Measurements from ENCODE around the gene ITM2C.

DNA sequence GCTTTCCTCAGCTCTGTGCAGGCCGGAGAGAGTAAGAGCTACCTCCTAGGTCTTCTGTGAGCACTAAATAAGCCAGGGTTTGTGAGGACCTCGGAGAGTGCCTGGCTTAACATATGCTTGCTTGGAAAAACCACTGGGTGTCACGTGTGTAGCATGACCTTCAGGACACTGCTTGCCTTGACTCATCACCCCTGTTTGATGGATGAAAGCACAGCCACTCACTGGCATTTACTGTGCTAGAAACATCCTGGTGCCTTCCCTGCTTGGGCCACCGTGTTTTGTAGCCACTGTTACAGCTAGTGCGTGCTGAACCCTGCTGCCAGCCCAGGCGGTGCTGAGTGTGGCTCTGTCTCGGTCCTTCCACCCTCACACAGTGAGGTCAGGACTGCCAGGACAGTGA lies 34.8 kb upstream of the ITM2C start:
- TF ChIP-seq RAD21 (IDR thresholded peaks at IDR 0.05; ENCODE audit: low read depth) (no peak), EP300 (IDR thresholded peaks at IDR 0.05; ENCODE audit: borderline replicate concordance) (no peak), YY1 (IDR thresholded peaks at IDR 0.05; ENCODE audit: low read depth) (no peak), NFIC (IDR thresholded peaks at IDR 0.05) (no peak), CREB1 (IDR thresholded peaks at IDR 0.05; ENCODE audit: low read depth) (no peak), TAF1 (IDR thresholded peaks at IDR 0.05; ENCODE audit: low read depth) (no peak), EGR1 (IDR thresholded peaks at IDR 0.05) (no peak)
- TF ChIP-seq, protein P1, sequence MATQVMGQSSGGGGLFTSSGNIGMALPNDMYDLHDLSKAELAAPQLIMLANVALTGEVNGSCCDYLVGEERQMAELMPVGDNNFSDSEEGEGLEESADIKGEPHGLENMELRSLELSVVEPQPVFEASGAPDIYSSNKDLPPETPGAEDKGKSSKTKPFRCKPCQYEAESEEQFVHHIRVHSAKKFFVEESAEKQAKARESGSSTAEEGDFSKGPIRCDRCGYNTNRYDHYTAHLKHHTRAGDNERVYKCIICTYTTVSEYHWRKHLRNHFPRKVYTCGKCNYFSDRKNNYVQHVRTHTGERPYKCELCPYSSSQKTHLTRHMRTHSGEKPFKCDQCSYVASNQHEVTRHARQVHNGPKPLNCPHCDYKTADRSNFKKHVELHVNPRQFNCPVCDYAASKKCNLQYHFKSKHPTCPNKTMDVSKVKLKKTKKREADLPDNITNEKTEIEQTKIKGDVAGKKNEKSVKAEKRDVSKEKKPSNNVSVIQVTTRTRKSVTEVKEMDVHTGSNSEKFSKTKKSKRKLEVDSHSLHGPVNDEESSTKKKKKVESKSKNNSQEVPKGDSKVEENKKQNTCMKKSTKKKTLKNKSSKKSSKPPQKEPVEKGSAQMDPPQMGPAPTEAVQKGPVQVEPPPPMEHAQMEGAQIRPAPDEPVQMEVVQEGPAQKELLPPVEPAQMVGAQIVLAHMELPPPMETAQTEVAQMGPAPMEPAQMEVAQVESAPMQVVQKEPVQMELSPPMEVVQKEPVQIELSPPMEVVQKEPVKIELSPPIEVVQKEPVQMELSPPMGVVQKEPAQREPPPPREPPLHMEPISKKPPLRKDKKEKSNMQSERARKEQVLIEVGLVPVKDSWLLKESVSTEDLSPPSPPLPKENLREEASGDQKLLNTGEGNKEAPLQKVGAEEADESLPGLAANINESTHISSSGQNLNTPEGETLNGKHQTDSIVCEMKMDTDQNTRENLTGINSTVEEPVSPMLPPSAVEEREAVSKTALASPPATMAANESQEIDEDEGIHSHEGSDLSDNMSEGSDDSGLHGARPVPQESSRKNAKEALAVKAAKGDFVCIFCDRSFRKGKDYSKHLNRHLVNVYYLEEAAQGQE (IDR thresholded peaks at IDR 0.05; ENCODE audit: low read depth) = no peak
- TF ChIP-seq, protein P2, sequence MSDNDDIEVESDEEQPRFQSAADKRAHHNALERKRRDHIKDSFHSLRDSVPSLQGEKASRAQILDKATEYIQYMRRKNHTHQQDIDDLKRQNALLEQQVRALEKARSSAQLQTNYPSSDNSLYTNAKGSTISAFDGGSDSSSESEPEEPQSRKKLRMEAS (IDR thresholded peaks at IDR 0.05) = no peak

Data from Ishikawa (cell line).